Measurements from ENCODE around the gene ZNF146. TPM values are rescaled to one million over a fixed set of nuclear protein-coding genes. Genes with fewer than 3 reads are reported as not detected.

Gene ZNF146
- polyA plus RNA-seq (162 and 215 TPM in 2 replicates), polyA minus RNA-seq (221 and 261 TPM in 2 replicates)

DNA sequence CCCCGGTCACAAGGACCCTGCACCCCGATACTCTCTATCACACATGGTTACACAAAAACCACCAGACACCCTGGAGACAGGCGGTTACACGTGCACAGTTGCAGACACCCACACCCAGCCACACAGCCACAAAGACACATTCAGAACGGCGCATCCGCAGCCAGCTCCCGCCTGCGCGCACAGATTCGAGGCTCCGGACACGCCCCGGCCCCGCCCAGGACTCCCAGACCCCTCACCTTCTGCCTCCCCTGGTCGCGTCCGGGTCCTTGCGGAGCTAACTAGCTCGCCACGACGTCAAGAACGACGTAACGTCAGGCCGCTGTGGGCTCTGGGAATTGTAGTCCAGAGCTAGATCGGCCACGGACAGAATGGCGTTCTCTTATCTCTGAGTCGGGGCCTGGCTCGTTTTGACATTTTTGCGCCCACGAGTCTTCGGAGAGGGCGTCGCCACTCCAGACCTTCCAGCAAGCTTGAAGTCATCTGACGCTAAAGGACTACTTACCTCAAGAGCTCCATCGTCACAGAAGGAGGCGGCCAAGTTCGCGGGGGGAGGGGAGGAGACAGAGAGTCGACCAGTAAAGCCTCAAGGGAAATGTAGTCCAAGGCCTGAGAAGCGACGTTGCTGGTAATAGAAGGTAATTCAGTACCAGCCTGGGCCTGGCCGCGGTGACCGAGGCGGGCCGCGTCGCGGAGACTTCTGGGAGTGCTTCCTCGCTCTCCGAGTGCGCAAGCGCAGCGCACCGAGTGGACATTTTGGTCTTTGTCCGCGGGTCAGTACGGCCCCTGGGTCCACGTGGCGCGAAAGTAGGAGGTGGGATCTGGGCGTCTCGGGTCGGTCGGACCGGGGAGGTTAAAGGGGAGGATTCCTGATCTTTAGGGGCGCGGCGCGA is at the start of gene ZNF146, which contains the start of gene ZNF565:
Gene ZNF146 (plus strand): TSS at position 721 of the 890 bp plus-strand sequence. CDS start 21,335 bp downstream, outside the sequence.
Gene ZNF565 (minus strand): TSS at position 280 of the 890 bp plus-strand sequence. CDS start 12,680 bp downstream, outside the sequence.
- Histone ChIP-seq H3K36me3 (ENCODE audit: insufficient read depth, low read length) (peaks cover 4% of the 10 kb centered on the region), H3F3A (ENCODE audit: insufficient read depth, low read length, poor library complexity, severe bottlenecking) (no peaks in the 10 kb centered on the region), H3K4me3 (ENCODE audit: low read length) (peak within 1 kb of the TSS; percentile 73), H2AFZ (ENCODE audit: low read depth, low read length) (peak within 1 kb of the TSS; percentile 96), H3K9me2 (ENCODE audit: insufficient read depth, low read length) (no peaks in the 10 kb centered on the region), H3K27me3 (ENCODE audit: insufficient read depth, low read depth, low read length) (no peaks in the 10 kb centered on the region), H3K9me3 (ENCODE audit: low read length) (no peaks in the 10 kb centered on the region), H3K4me2 (ENCODE audit: low read length) (peak within 1 kb of the TSS; percentile 74), H3K79me2 (replicated peaks; ENCODE audit: insufficient read depth, low read length) (peaks cover 52% of the 10 kb centered on the region), H3K9ac (ENCODE audit: low read length) (peak within 1 kb of the TSS; percentile 98), H4K20me1 (ENCODE audit: insufficient read depth) (no peaks in the 10 kb centered on the region), H3K27ac (ENCODE audit: low read length) (peak within 1 kb of the TSS; percentile 99)
- TF ChIP-seq POLR2AphosphoS5 (IDR thresholded peaks at IDR 0.05) (peak; percentile 84), SMC3 (conservative IDR thresholded peaks at IDR 0.05; ENCODE audit: poor library complexity) (peak; percentile 21), MXI1 (conservative IDR thresholded peaks at IDR 0.05; ENCODE audit: poor library complexity, severe bottlenecking) (peak; percentile 96), EP300 (conservative IDR thresholded peaks at IDR 0.05; ENCODE audit: poor library complexity, severe bottlenecking) (peak; percentile 10), REST (IDR thresholded peaks at IDR 0.05; ENCODE audit: borderline replicate concordance) (peak; percentile 85), TAF1 (IDR thresholded peaks at IDR 0.05; ENCODE audit: low read depth) (no peak), EZH2 (IDR thresholded peaks at IDR 0.05; ENCODE audit: borderline replicate concordance, insufficient read depth, low read length, poor library complexity, severe bottlenecking) (no peak), RAD21 (conservative IDR thresholded peaks at IDR 0.05) (no peak)
- TF ChIP-seq, protein P1, sequence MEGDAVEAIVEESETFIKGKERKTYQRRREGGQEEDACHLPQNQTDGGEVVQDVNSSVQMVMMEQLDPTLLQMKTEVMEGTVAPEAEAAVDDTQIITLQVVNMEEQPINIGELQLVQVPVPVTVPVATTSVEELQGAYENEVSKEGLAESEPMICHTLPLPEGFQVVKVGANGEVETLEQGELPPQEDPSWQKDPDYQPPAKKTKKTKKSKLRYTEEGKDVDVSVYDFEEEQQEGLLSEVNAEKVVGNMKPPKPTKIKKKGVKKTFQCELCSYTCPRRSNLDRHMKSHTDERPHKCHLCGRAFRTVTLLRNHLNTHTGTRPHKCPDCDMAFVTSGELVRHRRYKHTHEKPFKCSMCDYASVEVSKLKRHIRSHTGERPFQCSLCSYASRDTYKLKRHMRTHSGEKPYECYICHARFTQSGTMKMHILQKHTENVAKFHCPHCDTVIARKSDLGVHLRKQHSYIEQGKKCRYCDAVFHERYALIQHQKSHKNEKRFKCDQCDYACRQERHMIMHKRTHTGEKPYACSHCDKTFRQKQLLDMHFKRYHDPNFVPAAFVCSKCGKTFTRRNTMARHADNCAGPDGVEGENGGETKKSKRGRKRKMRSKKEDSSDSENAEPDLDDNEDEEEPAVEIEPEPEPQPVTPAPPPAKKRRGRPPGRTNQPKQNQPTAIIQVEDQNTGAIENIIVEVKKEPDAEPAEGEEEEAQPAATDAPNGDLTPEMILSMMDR (IDR thresholded peaks at IDR 0.05; ENCODE audit: poor library complexity, severe bottlenecking) = peak; percentile 46

GRCh38 chr19:36169084-36169760 is 45.7 kb upstream of the ZNF146 start:
- no peaks in the 10 kb centered on the region for H3K9me2 ChIP-seq (ENCODE audit: insufficient read depth, low read length)
- H4K20me1 ChIP-seq (ENCODE audit: insufficient read depth) = no peaks in the 10 kb centered on the region
- no peak overlapping the region for H3K4me2 ChIP-seq (ENCODE audit: low read length)
- H3K4me3 ChIP-seq (ENCODE audit: low read length) = no peak overlapping the region
- no peak for TF ChIP-seq SMC3 (conservative IDR thresholded peaks at IDR 0.05; ENCODE audit: poor library complexity)
- no peak for TF ChIP-seq TAF1 (IDR thresholded peaks at IDR 0.05; ENCODE audit: low read depth)
- TF ChIP-seq REST (IDR thresholded peaks at IDR 0.05; ENCODE audit: borderline replicate concordance) = no peak
- TF ChIP-seq RAD21 (conservative IDR thresholded peaks at IDR 0.05) = no peak
- TF ChIP-seq, protein P1 (IDR thresholded peaks at IDR 0.05; ENCODE audit: poor library complexity, severe bottlenecking) = no peak
- TF ChIP-seq POLR2AphosphoS5 (IDR thresholded peaks at IDR 0.05) = no peak
- TF ChIP-seq EZH2 (IDR thresholded peaks at IDR 0.05; ENCODE audit: borderline replicate concordance, insufficient read depth, low read length, poor library complexity, severe bottlenecking) = no peak
- TF ChIP-seq MXI1 (conservative IDR thresholded peaks at IDR 0.05; ENCODE audit: poor library complexity, severe bottlenecking) = no peak
- TF ChIP-seq EP300 (conservative IDR thresholded peaks at IDR 0.05; ENCODE audit: poor library complexity, severe bottlenecking) = no peak
- H3K27me3 ChIP-seq (ENCODE audit: insufficient read depth, low read depth, low read length) = no peaks in the 10 kb centered on the region
- no peak overlapping the region for H3K9ac ChIP-seq (ENCODE audit: low read length)
- H3K79me2 ChIP-seq (replicated peaks; ENCODE audit: insufficient read depth, low read length) = no peaks in the 10 kb centered on the region
- H3K27ac ChIP-seq (ENCODE audit: low read length) = no peak overlapping the region
- no peaks in the 10 kb centered on the region for H3K9me3 ChIP-seq (ENCODE audit: low read length)
- H2AFZ ChIP-seq (ENCODE audit: low read depth, low read length) = no peak overlapping the region
- no peaks in the 10 kb centered on the region for H3K36me3 ChIP-seq (ENCODE audit: insufficient read depth, low read length)
- no peaks in the 10 kb centered on the region for H3F3A ChIP-seq (ENCODE audit: insufficient read depth, low read length, poor library complexity, severe bottlenecking)
